HG02571 (cell line): Measurements from ENCODE around the gene SLC27A1.
"Not testable (repeated sequence)": the region's sequence is repeated elsewhere in the genome, so short reads cannot be mapped to it uniquely, and the experiment has no call there.

ENCODE experiments used
- ATAC-seq: cut with Tn5 transposase; IDR thresholded peaks from one replicate; pipeline ENCODE4 v1.9.1; 2021; ENCODE audit warnings: mild to moderate bottlenecking, moderate library complexity; ENCODE audit not compliant: unreplicated experiment

SLC27A1 gene

GRCh38 chr19:17510220-17510993 is 40.1 kb downstream of the SLC27A1 start:
- ATAC-seq, result no peak

GRCh38 chr19:17511724-17512573 is 41.6 kb downstream of the SLC27A1 start:
- peak; percentile 49 for ATAC-seq

GRCh38 chr19:17512574-17512939 is 42.2 kb downstream of the SLC27A1 start:
- no peak for ATAC-seq

- ATAC-seq, result no peak
Measured at GRCh38 chr19:17515408-17516149, 45.3 kb downstream of the SLC27A1 start.

- ATAC-seq, result no peak
Measured at GRCh38 chr19:17517898-17518297, 47.6 kb downstream of the SLC27A1 start.

- ATAC-seq, result not testable (repeated sequence)
Measured at GRCh38 chr19:17518654-17519053, 48.3 kb downstream of the SLC27A1 start.

- ATAC-seq, result no peak
Measured at GRCh38 chr19:17519967-17520366, 49.6 kb downstream of the SLC27A1 start.

GRCh38 chr19:17520865-17521264 is 50.5 kb downstream of the SLC27A1 start:
- ATAC-seq, result no peak

GRCh38 chr19:17522988-17523872 is 52.9 kb downstream of the SLC27A1 start:
- ATAC-seq, result peak; percentile 77

- ATAC-seq, result no peak
Measured at GRCh38 chr19:17524651-17525050, 54.3 kb downstream of the SLC27A1 start.

GRCh38 chr19:17525141-17525540 is 54.8 kb downstream of the SLC27A1 start:
- ATAC-seq, result no peak

GRCh38 chr19:17526922-17527321 is 56.6 kb downstream of the SLC27A1 start:
- ATAC-seq, result no peak

GRCh38 chr19:17527326-17527725 is 57.0 kb downstream of the SLC27A1 start:
- no peak for ATAC-seq

- ATAC-seq, result no peak
Measured at GRCh38 chr19:17528610-17529009, 58.3 kb downstream of the SLC27A1 start.

- no peak for ATAC-seq
Measured at GRCh38 chr19:17529239-17530158, 59.2 kb downstream of the SLC27A1 start.

- ATAC-seq, result no peak
Measured at GRCh38 chr19:17530586-17530985, 60.3 kb downstream of the SLC27A1 start.

- ATAC-seq, result no peak
Measured at GRCh38 chr19:17532116-17532515, 61.8 kb downstream of the SLC27A1 start.

- no peak for ATAC-seq
Measured at GRCh38 chr19:17532557-17532956, 62.2 kb downstream of the SLC27A1 start.

- ATAC-seq, result no peak
Measured at GRCh38 chr19:17534767-17535166, 64.4 kb downstream of the SLC27A1 start.
